ENCODE measurements around the gene FHL2.
A peak's percentile ranks its signal among the peaks of the same experiment; 100 is the strongest.

The FHL2 gene

DNA sequence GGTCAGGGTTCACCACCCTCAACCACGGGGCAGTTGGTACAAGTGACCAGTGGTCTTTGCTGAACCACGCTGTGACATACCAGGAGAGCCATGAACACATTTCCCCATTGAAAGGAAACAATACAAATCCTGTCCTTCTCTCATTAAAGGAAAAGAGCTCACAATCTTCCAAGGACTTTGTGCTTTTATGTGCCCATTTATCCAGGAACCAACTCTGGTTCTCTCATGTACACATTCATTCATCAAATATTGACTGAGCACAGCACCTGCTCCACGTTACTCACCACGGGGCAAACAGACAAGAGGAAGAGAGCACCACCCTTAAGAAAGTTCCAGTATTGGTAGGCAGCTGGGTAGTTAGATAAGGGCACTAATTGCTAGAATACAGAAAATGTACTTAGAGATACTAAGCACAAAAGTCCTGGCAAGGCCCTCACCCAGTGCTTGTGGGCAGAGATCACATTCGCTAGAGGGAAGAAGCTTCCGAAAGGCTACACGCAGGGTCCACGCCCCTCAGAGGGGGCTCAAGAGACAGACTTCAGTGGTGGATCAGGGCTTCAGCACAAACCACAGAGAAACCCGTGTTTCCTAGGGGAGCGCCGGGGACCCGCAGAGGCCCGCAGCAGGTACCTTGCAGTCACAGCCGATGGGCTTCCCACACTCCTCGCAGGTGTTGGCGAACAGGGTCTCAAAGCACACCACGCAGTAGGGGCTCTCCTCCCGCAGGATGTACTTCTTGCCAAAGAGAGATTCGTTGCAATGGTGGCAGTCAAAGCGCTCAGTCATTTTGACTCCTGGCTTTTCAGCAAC is 12.9 kb downstream of the FHL2 start:
- Histone ChIP-seq H3K27ac (no peak overlapping the region), H3K27me3 (no peaks in the 10 kb centered on the region), H3K4me3 (no peak overlapping the region), H3K36me3 (no peaks in the 10 kb centered on the region), H3K4me1 (peaks cover 10 to 30% (median 13%) of the 10 kb centered on the region in 10 experiments; a peak in 19 of 20 replicates), H3K9ac (no peak overlapping the region), H4K20me1 (no peaks in the 10 kb centered on the region), H3K4me2 (peak overlapping the region in 2 of 11 experiments; percentile 16 to 19; a peak in 3 of 22 replicates), H3K9me3 (replicated peaks in 1 of 11) (no peaks in the 10 kb centered on the region)
- no peak for TF ChIP-seq Cebpa-rat (IDR thresholded peaks at IDR 0.05)

DNA sequence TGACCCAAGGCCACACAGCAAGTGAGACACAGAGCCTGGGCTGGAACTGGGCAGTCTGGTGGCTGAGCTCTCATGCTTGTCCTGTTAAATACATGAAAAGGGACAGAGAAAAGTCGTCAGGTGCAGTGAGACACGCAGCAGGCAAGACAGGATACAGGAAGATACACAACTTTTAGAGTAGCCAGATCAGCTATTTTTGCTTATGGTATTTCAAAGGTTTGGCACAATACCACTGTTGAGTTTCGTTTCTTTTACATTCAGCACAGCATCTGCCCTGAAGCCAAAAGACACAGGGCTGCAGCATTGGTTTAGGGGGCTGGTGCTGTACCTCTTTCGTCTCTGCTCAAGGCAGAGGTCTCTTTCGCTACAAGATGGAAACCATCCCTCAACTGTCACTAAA is 14.0 kb downstream of the FHL2 start:
- H3K9me3 ChIP-seq (replicated peaks in 1 of 11) = no peaks in the 10 kb centered on the region
- H3K9ac ChIP-seq = no peak overlapping the region
- TF ChIP-seq Cebpa-rat (IDR thresholded peaks at IDR 0.05) = no peak
- H4K20me1 ChIP-seq = no peaks in the 10 kb centered on the region
- no peaks in the 10 kb centered on the region for H3K27me3 ChIP-seq
- peak overlapping the region in 4 of 11 experiments; percentile 16 to 22 (median 18); a peak in 3 of 22 replicates for H3K4me2 ChIP-seq
- H3K4me3 ChIP-seq = no peak overlapping the region
- no peak overlapping the region for H3K27ac ChIP-seq
- peaks cover 10 to 30% (median 14%) of the 10 kb centered on the region in 10 experiments; a peak in 19 of 20 replicates for H3K4me1 ChIP-seq
- H3K36me3 ChIP-seq = no peaks in the 10 kb centered on the region

DNA sequence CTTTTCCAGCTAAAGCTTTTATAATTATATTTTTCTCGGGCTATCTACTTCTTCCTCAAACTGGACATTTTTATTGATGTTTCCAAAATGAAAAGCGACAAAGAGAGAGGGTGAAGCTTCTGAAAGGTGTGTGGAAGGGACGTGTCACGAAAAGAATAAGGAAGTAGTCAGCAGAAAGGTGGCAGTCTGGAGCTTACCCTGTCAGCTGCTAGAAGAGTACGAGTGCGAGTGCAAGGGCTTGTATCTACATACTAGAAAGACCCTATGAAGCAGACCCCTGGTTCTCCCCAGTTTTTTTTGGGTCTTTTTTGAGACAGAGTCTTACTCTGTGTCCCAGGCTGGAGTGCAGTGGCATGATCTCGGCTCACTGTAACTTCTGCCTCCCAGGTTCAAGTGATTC is 14.6 kb downstream of the FHL2 start:
- H3K4me3 ChIP-seq = no peak overlapping the region
- no peaks in the 10 kb centered on the region for H3K36me3 ChIP-seq
- H3K4me2 ChIP-seq = peak overlapping the region in 2 of 11 experiments; percentile 36 to 60; a peak in 1 of 22 replicates
- no peak overlapping the region for H3K9ac ChIP-seq
- H3K4me1 ChIP-seq = peaks cover 10 to 30% (median 17%) of the 10 kb centered on the region in 10 experiments; a peak in 19 of 20 replicates
- no peaks in the 10 kb centered on the region for H3K9me3 ChIP-seq (replicated peaks in 1 of 11)
- no peak overlapping the region for H3K27ac ChIP-seq
- no peaks in the 10 kb centered on the region for H4K20me1 ChIP-seq
- no peak for TF ChIP-seq Cebpa-rat (IDR thresholded peaks at IDR 0.05)
- H3K27me3 ChIP-seq = no peaks in the 10 kb centered on the region

- H3K27ac ChIP-seq = no peak overlapping the region
- H3K4me3 ChIP-seq = no peak overlapping the region
- H3K9me3 ChIP-seq (replicated peaks in 1 of 11) = no peaks in the 10 kb centered on the region
- H3K36me3 ChIP-seq = no peaks in the 10 kb centered on the region
- H3K27me3 ChIP-seq = no peaks in the 10 kb centered on the region
- no peaks in the 10 kb centered on the region for H4K20me1 ChIP-seq
- peaks cover 10 to 30% (median 17%) of the 10 kb centered on the region in 10 experiments; a peak in 19 of 20 replicates for H3K4me1 ChIP-seq
- H3K4me2 ChIP-seq = peak overlapping the region; percentile 0 to 60 (median 31); a peak in 19 of 22 replicates
- H3K9ac ChIP-seq = no peak overlapping the region
- no peak for TF ChIP-seq Cebpa-rat (IDR thresholded peaks at IDR 0.05)
These were observed 15.3 kb downstream of the FHL2 start for GRCh38 chr2:105383432-105384166.

GRCh38 chr2:105382177-105382576 is 16.7 kb downstream of the FHL2 start:
- Histone ChIP-seq H3K9me3 (replicated peaks in 1 of 11) (no peaks in the 10 kb centered on the region), H4K20me1 (no peaks in the 10 kb centered on the region), H3K4me2 (no peak overlapping the region), H3K9ac (no peak overlapping the region), H3K4me1 (peaks cover 10 to 30% (median 17%) of the 10 kb centered on the region in 10 experiments; a peak in 19 of 20 replicates), H3K27me3 (no peaks in the 10 kb centered on the region), H3K36me3 (no peaks in the 10 kb centered on the region), H3K27ac (no peak overlapping the region), H3K4me3 (no peak overlapping the region)
- TF ChIP-seq Cebpa-rat (IDR thresholded peaks at IDR 0.05) = no peak

DNA sequence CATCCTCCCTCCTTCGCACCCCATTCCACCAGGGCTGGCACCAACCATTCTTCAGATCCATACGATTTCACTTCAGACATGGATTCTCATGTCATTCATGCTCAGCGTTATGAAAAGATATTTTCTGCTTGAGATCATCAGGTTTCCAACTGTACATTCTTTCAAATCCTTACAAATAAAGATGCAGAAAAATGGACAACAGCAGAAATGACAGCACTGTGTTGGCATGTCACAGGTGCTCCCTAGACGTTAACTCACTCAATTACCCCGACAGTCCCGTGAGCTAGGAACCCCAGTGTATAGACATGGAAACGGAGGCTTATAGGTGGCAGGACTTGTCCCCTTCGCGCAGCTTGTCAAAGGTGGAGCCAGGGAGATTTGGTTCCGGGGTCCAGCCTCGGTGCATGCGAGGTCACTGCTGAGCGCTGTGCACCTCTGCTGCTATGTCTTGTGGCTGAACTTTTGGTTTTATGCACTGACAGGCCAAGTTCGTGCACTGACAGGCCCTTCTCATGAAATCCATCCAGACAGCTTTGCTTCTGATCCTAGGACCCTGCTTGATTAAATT is 17.7 kb downstream of the FHL2 start:
- Histone ChIP-seq H3K27ac (no peak overlapping the region), H3K27me3 (no peaks in the 10 kb centered on the region), H3K9me3 (replicated peaks in 1 of 11) (no peaks in the 10 kb centered on the region), H3K36me3 (no peaks in the 10 kb centered on the region), H3K4me1 (peaks cover 10 to 30% (median 17%) of the 10 kb centered on the region in 10 experiments; a peak in 19 of 20 replicates), H3K9ac (no peak overlapping the region), H4K20me1 (no peaks in the 10 kb centered on the region), H3K4me3 (no peak overlapping the region), H3K4me2 (no peak overlapping the region)
- no peak for TF ChIP-seq Cebpa-rat (IDR thresholded peaks at IDR 0.05)

- Histone ChIP-seq H4K20me1 (no peaks in the 10 kb centered on the region), H3K36me3 (no peaks in the 10 kb centered on the region), H3K27me3 (no peaks in the 10 kb centered on the region), H3K9me3 (replicated peaks in 1 of 11) (no peaks in the 10 kb centered on the region), H3K27ac (no peak overlapping the region), H3K4me2 (no peak overlapping the region), H3K9ac (no peak overlapping the region), H3K4me3 (no peak overlapping the region), H3K4me1 (peaks cover 10 to 23% (median 17%) of the 10 kb centered on the region in 10 experiments; a peak in 19 of 20 replicates)
- TF ChIP-seq Cebpa-rat (IDR thresholded peaks at IDR 0.05) = no peak
These were observed 18.3 kb downstream of the FHL2 start for GRCh38 chr2:105380432-105381100.

DNA sequence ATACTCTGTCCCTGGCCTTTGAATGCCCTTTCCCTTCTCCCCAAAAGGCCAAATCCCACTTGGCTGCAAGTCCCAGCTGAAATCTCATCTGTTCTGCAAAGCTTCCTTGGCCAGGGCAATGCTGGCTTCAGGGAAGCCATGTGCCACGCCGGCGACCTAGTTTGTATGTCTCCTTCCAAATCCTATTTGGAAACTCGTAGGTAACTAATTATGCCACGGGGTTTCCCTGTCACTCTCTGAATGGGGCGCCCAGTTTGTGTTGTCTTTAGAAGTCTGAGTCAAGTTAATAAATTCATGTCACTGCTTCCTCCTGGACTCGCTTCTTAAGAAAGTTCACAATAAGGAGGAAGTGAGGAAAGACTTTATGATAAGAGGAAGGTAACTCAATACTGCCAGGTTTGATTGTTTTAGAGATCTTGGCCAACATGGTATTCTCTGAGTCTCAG is 19.1 kb downstream of the FHL2 start:
- Histone ChIP-seq H3K4me3 (no peak overlapping the region), H3K27me3 (no peaks in the 10 kb centered on the region), H3K9ac (no peak overlapping the region), H3K27ac (no peak overlapping the region), H4K20me1 (no peaks in the 10 kb centered on the region), H3K4me1 (peaks cover 10 to 19% (median 16%) of the 10 kb centered on the region in 10 experiments; a peak in 19 of 20 replicates), H3K36me3 (no peaks in the 10 kb centered on the region), H3K9me3 (replicated peaks in 1 of 11) (no peaks in the 10 kb centered on the region), H3K4me2 (peak overlapping the region in 2 of 11 experiments; percentile 2 to 42; a peak in 2 of 22 replicates)
- no peak for TF ChIP-seq Cebpa-rat (IDR thresholded peaks at IDR 0.05)
